Right kidney (tissue), 9 donors: ENCODE measurements around the gene HPGD.

Experiments
- DNase-seq: peaks from one replicate; pipeline ENCODE4 v3.0.0-alpha.2; 2016
- long read RNA-seq, 8 donors: transcript quantifications; one replicate each; lab custom pipeline, GENCODE V29; 2026

Gene HPGD
- long read RNA-seq, donor 1, transcript HPGD-202 (7 exons, 3,027 nt), result major isoform, 29 of 43 reads
- long read RNA-seq, donor 1, partial matches to known transcripts, result 9 of 43 reads
- long read RNA-seq, donor 1, other reads (novel, unspliced or antisense), result 0 of 43 reads
- long read RNA-seq, donor 2, partial matches to known transcripts, result 0 of 7 reads
- long read RNA-seq, donor 2, other reads (novel, unspliced or antisense), result 0 of 7 reads
- long read RNA-seq, donor 3, transcript HPGD-202 (7 exons, 3,027 nt), result major isoform, 12 of 19 reads
- long read RNA-seq, donor 3, partial matches to known transcripts, result 5 of 19 reads
- long read RNA-seq, donor 3, other reads (novel, unspliced or antisense), result 0 of 19 reads
- long read RNA-seq, donor 4, transcript HPGD-202 (7 exons, 3,027 nt), result major isoform, 19 of 31 reads
- long read RNA-seq, donor 4, partial matches to known transcripts, result 8 of 31 reads
- long read RNA-seq, donor 4, other reads (novel, unspliced or antisense), result 0 of 31 reads
- long read RNA-seq, donor 5, transcript HPGD-202 (7 exons, 3,027 nt), result major isoform, 10 of 10 reads
- long read RNA-seq, donor 5, partial matches to known transcripts, result 0 of 10 reads
- long read RNA-seq, donor 5, other reads (novel, unspliced or antisense), result 0 of 10 reads
- long read RNA-seq, donor 6, transcript HPGD-202 (7 exons, 3,027 nt), result major isoform, 12 of 31 reads
- long read RNA-seq, donor 6, partial matches to known transcripts, result 15 of 31 reads
- long read RNA-seq, donor 6, other reads (novel, unspliced or antisense), result 0 of 31 reads
- long read RNA-seq, donor 7, transcript HPGD-202 (7 exons, 3,027 nt), result major isoform, 18 of 61 reads
- long read RNA-seq, donor 7, partial matches to known transcripts, result 35 of 61 reads
- long read RNA-seq, donor 7, other reads (novel, unspliced or antisense), result 0 of 61 reads
- long read RNA-seq, donor 8, transcript HPGD-202 (7 exons, 3,027 nt), result major isoform, 24 of 27 reads
- long read RNA-seq, donor 8, partial matches to known transcripts, result 0 of 27 reads
- long read RNA-seq, donor 8, other reads (novel, unspliced or antisense), result 0 of 27 reads

DNA sequence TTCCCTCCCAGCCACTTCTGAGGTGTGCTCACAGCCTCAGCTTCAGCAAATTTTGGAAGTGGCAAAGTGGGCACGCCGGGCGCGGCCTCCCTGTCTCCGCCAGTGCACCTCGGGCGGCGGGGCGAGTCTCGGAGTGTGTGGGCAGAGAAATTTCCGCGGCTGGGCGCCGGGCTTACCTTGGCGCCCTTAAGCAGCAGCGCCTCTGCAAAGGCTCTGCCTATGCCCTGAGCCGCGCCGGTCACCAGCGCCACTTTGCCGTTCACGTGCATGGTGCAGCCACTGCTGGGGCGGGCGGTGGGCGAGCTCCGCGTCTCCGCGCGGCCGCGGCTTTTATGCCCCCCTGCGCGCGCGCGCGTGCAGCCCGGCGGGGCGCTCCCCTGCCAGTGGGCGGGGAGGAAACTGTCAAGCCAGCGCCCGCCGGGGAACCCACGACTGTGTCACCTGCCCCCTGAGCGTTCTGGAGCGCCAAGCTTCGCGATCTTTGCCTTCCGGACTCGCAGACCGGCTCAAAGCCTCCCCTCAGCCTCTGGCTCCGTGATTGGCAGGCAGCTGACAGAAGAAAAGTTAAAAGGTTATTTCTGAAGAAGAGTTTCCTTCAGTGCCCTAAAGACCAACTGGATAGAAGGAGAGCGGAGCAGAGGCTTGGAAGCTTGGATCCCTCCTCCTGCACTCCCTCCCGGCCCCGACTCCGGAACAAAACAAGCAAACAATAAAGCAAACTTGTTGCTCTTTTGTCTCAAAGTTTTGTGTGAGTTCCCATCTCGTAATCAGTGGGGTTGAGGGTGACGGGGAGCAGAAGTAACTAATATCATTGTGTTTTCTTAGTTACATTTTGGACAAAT, at the start of gene HPGD:
HPGD (minus strand) TSS at position 306 of the 842 bp plus-strand sequence; CDS start at position 269, 37 bp downstream.
- DNase-seq, result peak; percentile 81

DNA sequence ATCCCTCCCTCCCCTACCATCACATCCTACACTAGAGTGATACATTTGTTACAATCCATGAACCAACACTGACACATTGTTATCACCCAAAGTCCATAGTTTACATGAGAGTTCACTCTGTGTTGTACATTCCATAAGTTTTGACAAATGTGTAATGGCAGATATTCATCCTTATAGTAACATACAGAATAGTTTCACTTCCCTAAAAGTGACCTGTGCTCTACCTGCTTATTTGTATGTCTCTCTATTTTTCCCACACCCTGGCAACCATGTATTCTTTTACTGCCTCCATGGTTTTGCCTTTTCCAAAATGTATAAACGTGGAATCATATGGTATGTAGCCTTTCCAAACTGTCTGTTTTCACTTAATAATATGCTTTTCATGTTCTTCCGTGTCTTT, 42.2 kb upstream of the HPGD start:
- no peak for DNase-seq

DNA sequence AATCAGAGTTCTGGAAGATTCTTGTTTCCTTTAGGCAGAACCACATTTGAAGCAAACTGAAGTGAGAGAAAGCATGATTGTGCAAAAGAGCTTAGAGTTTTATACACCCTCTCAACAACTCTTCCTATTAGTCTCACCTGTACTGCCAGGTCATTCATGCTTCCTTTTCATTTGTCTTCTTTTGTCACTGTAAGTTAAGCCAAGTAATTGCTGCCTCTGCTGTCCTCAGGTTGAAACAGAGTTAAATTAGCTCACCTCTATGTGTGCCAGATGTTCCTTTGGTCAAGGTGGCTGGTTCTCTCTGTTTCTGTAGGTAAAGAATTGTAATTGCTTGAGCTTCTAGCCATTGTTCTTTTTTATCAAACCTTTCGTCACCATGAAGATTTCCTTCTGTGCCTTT, 41.1 kb upstream of the HPGD start:
- no peak for DNase-seq

GRCh38 chr4:174561560-174561959, 39.3 kb upstream of the HPGD start:
- no peak for DNase-seq

DNA sequence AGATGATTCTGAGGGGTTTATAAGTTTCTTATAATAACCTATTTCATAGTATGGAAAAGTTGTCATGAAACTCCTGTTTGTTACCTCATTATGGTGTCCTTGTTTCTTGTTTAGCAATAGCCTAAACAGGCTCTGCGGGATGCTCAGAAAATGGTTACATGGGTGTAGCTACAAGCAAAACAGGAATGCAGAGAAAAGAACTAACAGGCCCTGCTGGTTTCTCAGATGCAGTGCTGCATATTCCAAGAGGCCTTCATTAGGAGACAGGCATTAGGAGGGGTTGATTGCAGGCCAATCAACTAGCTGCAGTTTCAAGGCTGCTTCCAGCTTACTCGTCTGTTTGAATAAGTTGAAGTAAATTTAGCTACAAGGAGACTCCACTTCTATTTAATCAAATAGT, 37.6 kb upstream of the HPGD start:
- DNase-seq, result no peak

DNA sequence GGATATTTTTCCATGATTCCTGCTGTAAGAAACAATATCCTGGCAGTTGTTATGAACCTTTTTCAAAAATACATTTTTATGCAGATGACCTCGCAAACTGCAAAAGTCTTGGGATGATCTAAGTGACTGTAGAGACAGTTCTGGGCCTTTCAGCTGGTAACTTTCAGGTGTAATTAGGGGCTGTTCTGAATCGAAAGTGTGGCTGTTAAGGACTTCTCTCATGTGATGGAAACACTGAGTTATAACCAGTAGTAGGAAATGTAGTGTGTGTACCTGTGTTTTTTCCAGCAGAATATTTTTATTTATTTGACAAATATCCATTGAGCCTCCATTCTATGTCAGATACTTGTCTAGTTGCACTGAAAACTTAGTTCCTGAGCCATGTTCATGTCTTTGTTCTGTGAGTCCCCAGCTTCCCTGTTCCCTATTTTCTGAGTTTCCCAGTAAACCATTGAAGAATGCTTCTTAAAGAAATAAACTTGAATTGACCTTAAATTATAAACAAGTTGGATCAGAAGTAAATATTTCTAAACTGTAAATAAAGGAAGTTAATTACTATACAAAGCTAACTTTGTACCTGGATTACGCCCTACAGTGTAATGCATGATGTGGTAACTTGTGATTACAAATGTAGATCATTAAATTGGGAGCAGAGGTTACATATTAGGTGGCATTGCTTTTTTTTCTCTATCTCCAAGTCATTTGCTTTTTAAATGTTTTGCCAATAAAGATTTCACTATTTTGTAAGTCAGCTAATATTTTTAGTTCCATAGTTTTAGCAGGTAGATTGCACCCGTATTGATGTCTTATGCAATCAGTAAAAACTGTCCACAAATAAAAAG, 33.7 kb upstream of the HPGD start:
- DNase-seq, result no peak

GRCh38 chr4:174554231-174554728, 32.0 kb upstream of the HPGD start:
- no peak for DNase-seq

DNA sequence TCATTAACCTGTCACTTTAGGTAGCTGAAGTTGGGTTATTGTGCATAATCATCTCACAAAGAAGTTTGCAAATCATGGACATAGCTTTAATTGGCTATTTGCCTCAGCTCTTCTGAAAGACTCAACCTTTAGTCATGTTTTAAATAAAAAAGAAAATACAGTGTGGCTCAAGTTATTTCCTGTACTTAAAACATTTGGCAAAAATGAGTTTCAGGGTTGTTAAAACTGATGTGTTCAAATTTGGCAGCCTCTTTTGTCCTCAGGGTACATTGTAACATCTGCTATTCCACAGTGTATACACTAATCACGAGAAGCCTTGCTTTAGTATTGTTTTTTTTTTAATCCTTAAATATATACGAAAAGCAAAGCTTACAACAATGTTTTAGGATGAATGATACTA, 31.5 kb upstream of the HPGD start:
- no peak for DNase-seq

DNA sequence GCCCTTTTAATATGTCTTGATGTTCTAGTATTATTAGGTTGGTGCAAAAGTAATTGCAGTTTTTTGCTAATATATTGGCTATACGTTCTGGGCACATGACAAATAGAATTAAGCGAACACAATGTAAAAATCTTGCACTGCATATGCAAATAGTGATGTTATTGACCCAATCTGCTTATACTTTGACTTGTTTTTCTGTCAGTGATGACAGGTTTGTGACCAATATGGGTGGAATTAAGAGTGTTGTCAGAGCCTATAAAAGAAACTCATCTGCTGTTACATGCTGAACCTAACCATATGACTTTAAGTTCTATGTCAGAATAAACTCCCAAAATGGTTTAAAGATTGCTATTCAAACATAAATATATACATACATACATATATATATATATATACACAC, 30.7 kb upstream of the HPGD start:
- no peak for DNase-seq

- no peak for DNase-seq
Measured at GRCh38 chr4:174550541-174550940, 28.3 kb upstream of the HPGD start.

DNA sequence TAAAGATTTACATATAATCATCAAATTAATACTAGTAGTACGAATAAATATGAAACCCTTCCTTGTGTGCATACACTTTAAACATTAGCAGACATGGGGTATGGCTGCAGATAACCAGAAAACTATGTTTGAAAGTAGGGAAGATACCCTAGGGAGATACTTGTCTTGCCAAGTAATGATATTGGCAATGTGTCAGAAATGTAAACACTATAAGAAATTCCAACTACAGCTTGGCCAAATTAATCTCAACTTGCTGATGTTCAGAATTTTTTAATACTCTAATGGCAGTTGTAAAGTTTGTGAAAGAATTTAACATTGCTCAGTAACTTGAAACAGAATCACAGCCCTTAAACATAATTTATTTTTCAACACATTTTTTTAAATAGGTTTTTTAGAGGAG, 27.4 kb upstream of the HPGD start:
- no peak for DNase-seq

DNA sequence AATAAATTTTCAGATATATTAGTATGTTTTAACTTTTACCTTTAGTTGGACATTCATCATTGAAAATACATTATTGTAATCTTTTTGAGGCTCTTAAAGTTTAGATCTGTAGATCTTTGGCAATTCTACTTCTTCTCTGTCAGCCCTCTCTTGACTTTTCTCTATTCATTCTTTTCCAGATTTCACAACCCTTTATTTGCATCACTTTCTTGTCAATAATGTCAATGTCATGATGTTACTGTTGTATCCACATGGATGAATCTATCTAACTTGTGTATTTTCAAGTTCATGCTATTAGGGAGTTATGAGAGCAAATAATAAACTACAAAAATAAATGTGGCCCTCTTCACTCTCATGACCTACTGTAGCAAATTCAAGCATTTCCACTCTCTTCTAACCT, 23.0 kb upstream of the HPGD start:
- DNase-seq, result no peak

DNA sequence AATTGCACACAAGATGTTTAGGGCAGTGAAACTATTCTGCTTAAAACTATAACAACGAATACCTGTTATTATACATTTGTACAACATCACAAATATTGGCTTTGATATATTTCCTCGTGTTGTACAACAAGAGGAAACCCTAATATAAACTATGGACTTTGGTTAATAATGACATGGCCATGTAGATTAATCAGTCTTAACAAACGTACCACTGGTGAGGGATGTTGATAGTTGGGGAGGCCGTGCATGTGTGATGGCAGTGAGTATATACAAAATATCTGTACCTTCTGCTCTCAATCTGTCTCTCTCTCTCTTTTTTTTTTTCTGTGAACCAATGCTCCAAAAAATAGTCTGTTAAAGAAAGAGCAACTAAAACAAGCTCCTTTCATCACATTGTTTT, 22.2 kb upstream of the HPGD start:
- DNase-seq, result no peak

DNA sequence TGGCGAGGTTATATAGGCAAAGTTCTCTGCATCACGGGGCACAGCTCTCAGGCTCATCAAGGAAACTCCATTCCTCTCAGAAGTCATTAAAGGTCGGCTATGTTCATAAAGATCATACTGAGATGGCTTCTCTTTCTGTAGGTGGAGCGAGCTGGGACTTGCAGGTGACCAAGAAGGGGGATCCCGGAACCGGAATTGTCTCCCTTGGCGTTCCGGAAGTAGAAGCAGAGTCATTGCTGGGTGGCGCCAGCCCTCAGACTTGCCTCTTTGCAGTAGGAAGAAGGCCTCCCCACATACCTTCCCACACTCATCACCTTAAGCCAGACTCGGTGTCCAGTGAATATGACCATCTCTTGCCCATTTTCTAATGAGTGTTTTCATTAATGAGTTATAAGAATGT, 17.9 kb upstream of the HPGD start:
- DNase-seq, result no peak

DNA sequence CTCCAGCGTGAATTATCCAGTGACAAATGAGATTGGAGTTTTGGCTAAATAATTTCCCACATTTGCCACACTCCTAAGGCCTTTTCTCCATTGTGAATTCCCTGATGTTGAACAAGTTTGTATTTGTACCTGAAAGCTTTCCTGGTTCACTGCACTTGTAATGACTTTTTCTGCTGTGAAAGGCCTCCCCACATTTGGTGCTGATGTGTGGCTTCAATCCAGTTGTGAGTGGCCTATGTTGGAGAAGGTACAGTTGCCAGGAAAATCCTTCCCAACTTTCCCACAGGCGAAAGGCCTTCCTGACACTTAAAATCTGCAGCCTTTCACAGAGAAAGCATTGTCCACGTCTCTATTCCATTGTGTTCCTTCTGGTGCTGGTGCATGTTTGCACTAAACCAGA, 17.3 kb upstream of the HPGD start:
- no peak for DNase-seq

GRCh38 chr4:174538876-174539250, 16.6 kb upstream of the HPGD start:
- no peak for DNase-seq

GRCh38 chr4:174538123-174538875, 16.0 kb upstream of the HPGD start:
- no peak for DNase-seq

GRCh38 chr4:174537634-174538033, 15.3 kb upstream of the HPGD start:
- no peak for DNase-seq

DNA sequence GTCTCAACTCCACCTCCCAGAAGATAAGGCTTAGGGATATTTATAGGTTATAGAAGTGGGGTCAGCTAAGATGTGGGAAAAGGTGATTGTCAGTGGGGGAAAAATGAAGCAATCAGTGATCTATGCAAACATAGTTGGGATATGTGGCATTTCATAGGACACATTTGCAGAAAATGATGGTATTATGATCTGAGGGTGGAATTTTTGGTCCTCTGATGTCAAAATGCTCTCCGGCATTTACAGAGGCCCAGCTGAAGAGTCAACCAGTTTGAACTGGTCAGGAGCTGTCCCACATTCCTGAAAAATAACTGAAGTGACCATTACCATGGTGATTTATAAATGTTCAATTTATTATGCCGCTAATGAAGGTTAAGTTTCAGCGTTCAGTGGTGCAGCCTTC, 12.2 kb upstream of the HPGD start:
- no peak for DNase-seq

- no peak for DNase-seq
Measured at GRCh38 chr4:174532445-174532844, 10.2 kb upstream of the HPGD start.
